ENCODE results near the gene NMNAT2. TPM values are rescaled to one million over a fixed set of nuclear protein-coding genes. Genes with fewer than 3 reads are reported as not detected.
A peak's percentile ranks its signal among the peaks of the same experiment; 100 is the strongest.

NMNAT2 gene
- total RNA-seq, 2 donors from 2014 or later, result 1.7 to 5.1 TPM

GRCh38 chr1:183234660-183235476 is 183.3 kb downstream of the NMNAT2 start:
- peaks cover 38% of the 10 kb centered on the region for H3K4me1 Mint-ChIP-seq
- no peaks in the 10 kb centered on the region for H3K36me3 Mint-ChIP-seq (ENCODE audit: low read depth)
- H3K4me3 Mint-ChIP-seq, result peak overlapping the region; percentile 32
- no peaks in the 10 kb centered on the region for H3K9me3 Mint-ChIP-seq
- Histone ChIP-seq H3K27me3 (ENCODE audit: control insufficient read depth, insufficient read depth, low read length, poor library complexity, severe bottlenecking) (peaks cover 47% of the 10 kb centered on the region), H3K4me3 (ENCODE audit: low read length) (peak overlapping the region; percentile 73), H3K9ac (ENCODE audit: extremely low read depth, low read length, poor library complexity, severe bottlenecking) (peak overlapping the region; percentile 21), H3K4me1 (ENCODE audit: control insufficient read depth, insufficient read depth, low read length) (peaks cover 15% of the 10 kb centered on the region), H3K27ac (ENCODE audit: low read depth, low read length) (peak overlapping the region; percentile 25), H3K9me3 (ENCODE audit: control insufficient read depth, low read length) (no peaks in the 10 kb centered on the region), H3K36me3 (ENCODE audit: control insufficient read depth, insufficient read depth, low read length) (no peaks in the 10 kb centered on the region)
- peak overlapping the region; percentile 81 for H3K27ac Mint-ChIP-seq
- peak; percentile 93 for DNase-seq
- TF ChIP-seq, protein P1, sequence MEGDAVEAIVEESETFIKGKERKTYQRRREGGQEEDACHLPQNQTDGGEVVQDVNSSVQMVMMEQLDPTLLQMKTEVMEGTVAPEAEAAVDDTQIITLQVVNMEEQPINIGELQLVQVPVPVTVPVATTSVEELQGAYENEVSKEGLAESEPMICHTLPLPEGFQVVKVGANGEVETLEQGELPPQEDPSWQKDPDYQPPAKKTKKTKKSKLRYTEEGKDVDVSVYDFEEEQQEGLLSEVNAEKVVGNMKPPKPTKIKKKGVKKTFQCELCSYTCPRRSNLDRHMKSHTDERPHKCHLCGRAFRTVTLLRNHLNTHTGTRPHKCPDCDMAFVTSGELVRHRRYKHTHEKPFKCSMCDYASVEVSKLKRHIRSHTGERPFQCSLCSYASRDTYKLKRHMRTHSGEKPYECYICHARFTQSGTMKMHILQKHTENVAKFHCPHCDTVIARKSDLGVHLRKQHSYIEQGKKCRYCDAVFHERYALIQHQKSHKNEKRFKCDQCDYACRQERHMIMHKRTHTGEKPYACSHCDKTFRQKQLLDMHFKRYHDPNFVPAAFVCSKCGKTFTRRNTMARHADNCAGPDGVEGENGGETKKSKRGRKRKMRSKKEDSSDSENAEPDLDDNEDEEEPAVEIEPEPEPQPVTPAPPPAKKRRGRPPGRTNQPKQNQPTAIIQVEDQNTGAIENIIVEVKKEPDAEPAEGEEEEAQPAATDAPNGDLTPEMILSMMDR (conservative IDR thresholded peaks at IDR 0.05), result peak; percentile 84
- 11 to 19% methylated on average over 14 to 15 of the region's 15 CpGs for WGBS, 2 experiments (ENCODE audit: insufficient coverage in 1 of 2, insufficient read length in 1 of 2)
- H3K27me3 Mint-ChIP-seq (ENCODE audit: insufficient read depth), result peaks cover 36% of the 10 kb centered on the region

DNA sequence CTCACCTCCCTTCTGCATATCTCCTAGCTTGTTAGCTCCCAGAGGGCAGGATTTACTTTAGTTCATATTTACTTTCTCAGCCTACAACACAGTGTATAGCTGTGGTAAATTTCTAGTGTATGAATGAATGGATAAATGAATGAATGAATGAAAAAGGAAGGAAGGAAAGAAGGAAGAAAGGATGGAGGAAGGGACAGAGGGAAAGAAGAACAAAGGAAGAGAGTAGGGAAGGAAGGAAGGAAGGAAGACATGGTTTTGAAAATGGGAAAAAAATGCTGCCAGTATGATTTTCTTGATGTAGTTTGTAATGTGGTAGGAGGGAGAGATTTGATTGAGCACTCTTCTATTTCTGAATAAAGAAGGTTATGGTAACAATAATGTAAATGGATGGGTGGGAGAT is 185.1 kb downstream of the NMNAT2 start:
- Mint-ChIP-seq H3K27ac (no peak overlapping the region), H3K4me3 (no peak overlapping the region), H3K36me3 (ENCODE audit: low read depth) (no peaks in the 10 kb centered on the region), H3K4me1 (peaks cover 41% of the 10 kb centered on the region), H3K27me3 (ENCODE audit: insufficient read depth) (peaks cover 20% of the 10 kb centered on the region), H3K9me3 (no peaks in the 10 kb centered on the region)
- Histone ChIP-seq H3K27me3 (ENCODE audit: control insufficient read depth, insufficient read depth, low read length, poor library complexity, severe bottlenecking) (peaks cover 36% of the 10 kb centered on the region), H3K9me3 (ENCODE audit: control insufficient read depth, low read length) (no peaks in the 10 kb centered on the region), H3K4me1 (ENCODE audit: control insufficient read depth, insufficient read depth, low read length) (peaks cover 15% of the 10 kb centered on the region), H3K9ac (ENCODE audit: extremely low read depth, low read length, poor library complexity, severe bottlenecking) (no peak overlapping the region), H3K4me3 (ENCODE audit: low read length) (no peak overlapping the region), H3K27ac (ENCODE audit: low read depth, low read length) (no peak overlapping the region), H3K36me3 (ENCODE audit: control insufficient read depth, insufficient read depth, low read length) (no peaks in the 10 kb centered on the region)
- DNase-seq, result no peak
- TF ChIP-seq, protein P1 (conservative IDR thresholded peaks at IDR 0.05), result no peak

DNA sequence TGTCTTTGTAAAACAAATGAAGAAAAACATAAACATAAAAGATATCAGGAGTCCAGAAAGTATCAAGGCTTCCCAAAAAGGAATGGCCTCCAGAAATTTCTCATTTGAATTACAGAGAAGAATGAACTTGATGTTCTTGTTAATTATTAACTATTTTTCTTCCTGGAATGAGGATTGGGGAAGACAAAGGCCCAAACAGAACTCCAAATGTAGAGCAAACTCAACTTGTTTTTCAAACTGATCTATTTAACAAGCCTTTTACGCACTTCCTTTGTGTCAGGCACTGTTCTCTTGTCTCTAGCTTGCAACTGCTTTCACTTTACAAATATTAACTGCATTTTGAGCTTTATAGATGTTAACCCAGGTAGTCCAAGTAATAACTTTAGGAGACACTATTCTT is 186.6 kb downstream of the NMNAT2 start:
- Mint-ChIP-seq H3K36me3 (ENCODE audit: low read depth) (no peaks in the 10 kb centered on the region), H3K4me1 (peaks cover 33% of the 10 kb centered on the region), H3K27me3 (ENCODE audit: insufficient read depth) (peaks cover 10% of the 10 kb centered on the region), H3K27ac (no peak overlapping the region), H3K4me3 (no peak overlapping the region), H3K9me3 (no peaks in the 10 kb centered on the region)
- H3K4me1 ChIP-seq (ENCODE audit: control insufficient read depth, insufficient read depth, low read length), result peaks cover 15% of the 10 kb centered on the region
- H3K27me3 ChIP-seq (ENCODE audit: control insufficient read depth, insufficient read depth, low read length, poor library complexity, severe bottlenecking), result peaks cover 21% of the 10 kb centered on the region
- no peak for DNase-seq
- no peak overlapping the region for H3K4me3 ChIP-seq (ENCODE audit: low read length)
- H3K27ac ChIP-seq (ENCODE audit: low read depth, low read length), result no peak overlapping the region
- no peak overlapping the region for H3K9ac ChIP-seq (ENCODE audit: extremely low read depth, low read length, poor library complexity, severe bottlenecking)
- H3K9me3 ChIP-seq (ENCODE audit: control insufficient read depth, low read length), result no peaks in the 10 kb centered on the region
- TF ChIP-seq, protein P1 (conservative IDR thresholded peaks at IDR 0.05), result no peak
- WGBS, 2 experiments (ENCODE audit: insufficient coverage in 1 of 2, insufficient read length in 1 of 2), result 86 to 100% methylated on average over 1 of the region's 1 CpG
- H3K36me3 ChIP-seq (ENCODE audit: control insufficient read depth, insufficient read depth, low read length), result no peaks in the 10 kb centered on the region
